OCI-LY7 (cell line): ENCODE results near the gene GNPDA1. TPM values are rescaled to one million over a fixed set of nuclear protein-coding genes. Genes with fewer than 3 reads are reported as not detected.
"Not testable (repeated sequence)": the region's sequence is repeated elsewhere in the genome, so short reads cannot be mapped to it uniquely, and the experiment has no call there.

Source experiments
- BruUV-seq: library from RNA; stranded (reverse); fragments of 400-500 nt; replicated peaks from 2 replicates; lab custom pipeline; 2021; lab: Mats Ljungman, UMichigan
- CTCF ChIA-PET: fragments of 300-600 bp; sonication (Branson Sonifier 250); formaldehyde crosslinking; loops from one replicate; lab custom pipeline; 2022; ENCODE audit warnings: antibody characterized with exemption; ENCODE audit not compliant: unreplicated experiment; lab: Charles Lee
- POLR2A ChIA-PET: fragments of 300-600 bp; sonication (Branson Sonifier 250); formaldehyde crosslinking; loops from one replicate; lab custom pipeline; 2022; ENCODE audit warnings: antibody characterized with exemption; lab: Charles Lee
- DNase-seq: peaks from one replicate; pipeline ENCODE4 v3.0.0-alpha.2; 2015; ENCODE audit warnings: low spot score
- H2AFZ ChIP-seq: fragments of 200-600 bp; sonication (generic), shearing (Covaris generic); 2 replicates; pipeline ENCODE4 v1.6.1; 2014; ENCODE audit warnings: mild to moderate bottlenecking, antibody characterized with exemption, low read length, moderate library complexity
- H3K27ac ChIP-seq: fragments of 200-600 bp; sonication (generic); 2 replicates; pipeline ENCODE4 v1.5.1; 2014; ENCODE audit warnings: mixed run types, low read depth, mild to moderate bottlenecking, moderate library complexity, low read length, inconsistent platforms; ENCODE audit not compliant: poor library complexity, severe bottlenecking
- H3K36me3 ChIP-seq: fragments of 200-600 bp; sonication (generic); 2 replicates; pipeline ENCODE4 v1.6.1; 2014; ENCODE audit warnings: mild to moderate bottlenecking, antibody characterized with exemption, low read length, moderate library complexity, mixed read lengths; ENCODE audit not compliant: insufficient read depth
- H3K4me1 ChIP-seq: fragments of 200-600 bp; sonication (generic); 2 replicates; pipeline ENCODE4 v1.5.1; 2014; ENCODE audit warnings: mild to moderate bottlenecking, low read length; ENCODE audit not compliant: insufficient read depth, poor library complexity, severe bottlenecking
- H3K4me2 ChIP-seq: fragments of 200-600 bp; sonication (generic); 2 replicates; pipeline ENCODE4 v1.6.1; 2014; ENCODE audit warnings: mild to moderate bottlenecking, low read length
- H3K4me3 ChIP-seq: fragments of 200-600 bp; sonication (generic); 2 replicates; pipeline ENCODE4 v1.5.1; 2014; ENCODE audit warnings: mild to moderate bottlenecking, low read depth, low read length; ENCODE audit not compliant: poor library complexity, severe bottlenecking
- H3K79me2 ChIP-seq: fragments of 200-600 bp; sonication (generic); 2 replicates; pipeline ENCODE4 v1.6.1; 2016; ENCODE audit warnings: low read depth, mild to moderate bottlenecking, low read length, moderate library complexity, mixed read lengths; ENCODE audit not compliant: insufficient read depth
- H3K9me2 ChIP-seq: fragments of 200-600 bp; sonication (generic); 2 replicates; pipeline ENCODE4 v1.6.1; 2016; ENCODE audit warnings: mild to moderate bottlenecking, low read length, mixed read lengths; ENCODE audit not compliant: insufficient read depth
- H3K9me3 ChIP-seq: fragments of 200-600 bp; sonication (generic); 2 replicates; pipeline ENCODE4 v1.6.1; 2014; ENCODE audit warnings: mild to moderate bottlenecking, mixed run types, low read length, mixed read lengths
- H4K20me1 ChIP-seq: fragments of 200-600 bp; sonication (generic); 2 replicates; pipeline ENCODE4 v1.6.1; 2014; ENCODE audit warnings: mild to moderate bottlenecking, antibody characterized with exemption, low read length, moderate library complexity, mixed read lengths; ENCODE audit not compliant: insufficient read depth
- CTCF ChIP-seq: fragments of 200-600 bp; sonication (generic); conservative IDR thresholded peaks from 2 replicates; pipeline ENCODE4 v1.5.1; 2014; ENCODE audit warnings: mild to moderate bottlenecking, antibody characterized with exemption, low read length, moderate library complexity, mixed read lengths
- EZH2phosphoT487 ChIP-seq: fragments of 200-600 bp; sonication (generic); IDR thresholded peaks from 2 replicates; pipeline ENCODE4 v1.6.1; 2018; ENCODE audit warnings: low read depth, borderline replicate concordance, mild to moderate bottlenecking, mixed run types, antibody characterized with exemption, low read length, moderate library complexity, mixed read lengths
- intact Hi-C: fragments of 100-400 bp; cut with micrococcal nuclease; formaldehyde crosslinking; loops from one replicate; pipeline ENCODE4 v1.10.0; 2022; ENCODE audit not compliant: unreplicated experiment
- total RNA-seq, 2 experiments: library from RNA; depleted of rRNA in 1 of 2; stranded (reverse); fragments of >200 nt in 1 of 2; shearing (Covaris generic) in 1 of 2; gene quantifications; 2 replicates each; pipeline ENCODE4 v1.2.3, GENCODE V29; 2014 to 2022

The GNPDA1 gene
- total RNA-seq, 2 experiments from 2014 or later: 20.2 to 23.1 TPM

GRCh38 chr5:142055301-142055700, 42.5 kb upstream of the GNPDA1 start:
- Histone ChIP-seq H3K27ac (no peak overlapping the region), H3K4me1 (no peaks in the 10 kb centered on the region), H3K79me2 (no peaks in the 10 kb centered on the region), H4K20me1 (no peaks in the 10 kb centered on the region), H3K9me2 (no peaks in the 10 kb centered on the region), H3K36me3 (no peaks in the 10 kb centered on the region), H3K4me3 (no peak overlapping the region), H3K9me3 (no peaks in the 10 kb centered on the region), H2AFZ (no peak overlapping the region), H3K4me2 (no peak overlapping the region)
- no peak for DNase-seq
- BruUV-seq: no TSS peak
- POLR2A ChIA-PET: interaction anchor here (0.5 to 0.7 kb wide), 2 partner anchors 100 to 686 kb away, joined by 3 read pairs; no protein-coding TSS in a partner anchor
- TF ChIP-seq CTCF: no peak
- TF ChIP-seq EZH2phosphoT487: no peak
- intact Hi-C loops: no loop called here
- CTCF ChIA-PET: no interaction called here

GRCh38 chr5:142053426-142054151, 40.8 kb upstream of the GNPDA1 start:
- ChIA-PET POLR2A (interaction anchor here (0.6 to 0.7 kb wide), 8 partner anchors 9 to 1335 kb away, joined by 3 to 7 read pairs (median 4); no protein-coding TSS in a partner anchor), CTCF (no interaction called here)

GRCh38 chr5:142052026-142052425, 39.2 kb upstream of the GNPDA1 start:
- DNase-seq, H3K79me2 ChIP-seq, intact Hi-C loops, H3K36me3 ChIP-seq, H3K9me3 ChIP-seq, H3K27ac ChIP-seq, BruUV-seq, H3K4me1 ChIP-seq, H3K9me2 ChIP-seq, CTCF ChIA-PET, H3K4me2 ChIP-seq, H2AFZ ChIP-seq, H3K4me3 ChIP-seq, H4K20me1 ChIP-seq: not testable (repeated sequence)
- POLR2A ChIA-PET: interaction anchor here (0.6 kb wide), 2 partner anchors 16 to 22 kb away, joined by 3 read pairs; no protein-coding TSS in a partner anchor

More at GRCh38 chr5:142053426-142054151, 40.8 kb upstream of the GNPDA1 start:
- Histone ChIP-seq H3K9me3 (no peaks in the 10 kb centered on the region), H3K36me3 (no peaks in the 10 kb centered on the region), H3K27ac (no peak overlapping the region), H3K4me3 (no peak overlapping the region), H4K20me1 (no peaks in the 10 kb centered on the region), H3K79me2 (no peaks in the 10 kb centered on the region), H3K9me2 (no peaks in the 10 kb centered on the region), H3K4me2 (no peak overlapping the region), H2AFZ (no peak overlapping the region), H3K4me1 (no peaks in the 10 kb centered on the region)
- no TSS peak for BruUV-seq
- DNase-seq: no peak
- intact Hi-C loops: no loop called here
- no peak for TF ChIP-seq CTCF
- TF ChIP-seq EZH2phosphoT487: no peak
